Esophagus squamous epithelium (tissue), 5 donors: Measurements from ENCODE around the gene RIC8B. TPM values are rescaled to one million over a fixed set of nuclear protein-coding genes. Genes with fewer than 3 reads are reported as not detected.

Source experiments
- DNase-seq: peaks from one replicate; lab custom pipeline; 2025; lab: John Stamatoyannopoulos, UW
- H3K27ac ChIP-seq, 4 donors: fragments of 200-600 bp; sonication (generic); one replicate each; pipeline ENCODE4 v1.5.1; 2016 to 2019; ENCODE audit warnings: mild to moderate bottlenecking in 1 of 4
- H3K27me3 ChIP-seq, 4 donors: fragments of 200-600 bp; sonication (generic); 1 replicate in 3 of 4; 2 replicates in 1 of 4; pipeline versions ENCODE4 v1.5.1 to v1.6.0; 2017 to 2021; ENCODE audit warnings: antibody characterized with exemption in 1 of 4
- H3K36me3 ChIP-seq, 3 donors: fragments of 200-600 bp; sonication (generic); one replicate each; pipeline ENCODE4 v1.5.1; 2016 to 2019
- H3K4me1 ChIP-seq, 3 donors: fragments of 200-600 bp; sonication (generic); one replicate each; pipeline ENCODE4 v1.5.1; 2017 to 2019
- H3K4me3 ChIP-seq, 4 donors: fragments of 200-600 bp; sonication (generic); 1 replicate in 3 of 4; 2 replicates in 1 of 4; pipeline ENCODE4 v1.5.1; 2016 to 2019; ENCODE audit warnings: mild to moderate bottlenecking in 2 of 4, moderate library complexity in 1 of 4
- H3K9me3 ChIP-seq, 3 donors: fragments of 200-600 bp; sonication (generic); one replicate each; pipeline ENCODE4 v1.5.1; 2016 to 2019
- CTCF ChIP-seq, 6 experiments: fragments of 450-650 bp in 4 of 6; fragments of 200-600 bp in 2 of 6; sonication (generic) in 2 of 6; IDR thresholded peaks; one replicate each; pipeline ENCODE4 v1.5.1; 2016 to 2019; ENCODE audit warnings: antibody characterized with exemption in 6 of 6, mild to moderate bottlenecking in 4 of 6, moderate library complexity in 4 of 6
- POLR2A ChIP-seq, 4 donors: fragments of 450-650 bp; IDR thresholded peaks; one replicate each; pipeline ENCODE4 v1.6.1; 2017; ENCODE audit warnings: antibody characterized with exemption in 4 of 4, mild to moderate bottlenecking in 4 of 4, moderate library complexity in 3 of 4
- WGBS, 2 donors: methylation state at CpG; one replicate each; pipeline ENCODE4 v1.1.5; 2018; 5-methylcytosine and 5-hydroxymethylcytosine counted together
- intact Hi-C: fragments of 100-400 bp; cut with DNase I; formaldehyde crosslinking; loops from one replicate; pipeline ENCODE4 v1.15.0; 2022
- total RNA-seq, 4 donors: library from RNA; depleted of rRNA; stranded (reverse); fragments of >200 nt; gene quantifications; one replicate each; pipeline ENCODE4 v1.1.0, GENCODE V29; 2016
- donor health status: DM: yes; HTN: yes; CAD: no.

Gene RIC8B
- total RNA-seq, 4 donors from 2014 or later: 2.7 to 7.3 (median 5.0) TPM

- no peak for TF ChIP-seq POLR2A (IDR thresholded peaks at IDR 0.05)
- TF ChIP-seq CTCF (IDR thresholded peaks at IDR 0.05): no peak
- H3K27ac ChIP-seq: no peak overlapping the region
- no peaks in the 10 kb centered on the region for H3K4me1 ChIP-seq
- H3K4me3 ChIP-seq: no peak overlapping the region
- H3K27me3 ChIP-seq: no peaks in the 10 kb centered on the region
- peaks cover 0 to 93% (median 0%) of the 10 kb centered on the region in 3 donors for H3K36me3 ChIP-seq
- no peaks in the 10 kb centered on the region for H3K9me3 ChIP-seq
- no peak for DNase-seq
- intact Hi-C loops: no loop called here
- WGBS, 2 donors: 89 to 95% methylated on average over 1 of the region's 1 CpG
These were observed 108.9 kb downstream of the RIC8B start for GRCh38 chr12:106883426-106883825.

- no peak for TF ChIP-seq POLR2A (IDR thresholded peaks at IDR 0.05)
- no peak for TF ChIP-seq CTCF (IDR thresholded peaks at IDR 0.05)
- Histone ChIP-seq H3K36me3 (peaks cover 0 to 82% (median 0%) of the 10 kb centered on the region in 3 donors), H3K27me3 (no peaks in the 10 kb centered on the region), H3K4me3 (no peak overlapping the region), H3K4me1 (no peaks in the 10 kb centered on the region), H3K9me3 (no peaks in the 10 kb centered on the region), H3K27ac (no peak overlapping the region)
- intact Hi-C loops: no loop called here
- WGBS, 2 donors: 87 to 98% methylated on average over 3 of the region's 3 CpGs
- no peak for DNase-seq
These were observed 110.5 kb downstream of the RIC8B start for GRCh38 chr12:106885026-106885425.

GRCh38 chr12:106885541-106886249, 111.2 kb downstream of the RIC8B start:
- no peaks in the 10 kb centered on the region for H3K4me1 ChIP-seq
- no peaks in the 10 kb centered on the region for H3K9me3 ChIP-seq
- intact Hi-C loops: no loop called here
- no peak overlapping the region for H3K4me3 ChIP-seq
- no peaks in the 10 kb centered on the region for H3K27me3 ChIP-seq
- TF ChIP-seq POLR2A (IDR thresholded peaks at IDR 0.05) (no peak), CTCF (IDR thresholded peaks at IDR 0.05) (no peak)
- no peak overlapping the region for H3K27ac ChIP-seq
- H3K36me3 ChIP-seq: peaks cover 0 to 75% (median 0%) of the 10 kb centered on the region in 3 donors
- no peak for DNase-seq
- 88 to 98% methylated on average over 4 of the region's 4 CpGs for WGBS, 2 donors

GRCh38 chr12:106886932-106887331, 112.5 kb downstream of the RIC8B start:
- Histone ChIP-seq H3K27me3 (no peaks in the 10 kb centered on the region), H3K9me3 (no peaks in the 10 kb centered on the region), H3K4me3 (no peak overlapping the region), H3K27ac (no peak overlapping the region), H3K36me3 (peaks cover 0 to 65% (median 0%) of the 10 kb centered on the region in 3 donors), H3K4me1 (peaks cover 0 to under 1% (median 0%) of the 10 kb centered on the region in 3 donors)
- WGBS, 2 donors: 76 to 88% methylated on average over 2 of the region's 2 CpGs
- TF ChIP-seq CTCF (IDR thresholded peaks at IDR 0.05): no peak
- no peak for TF ChIP-seq POLR2A (IDR thresholded peaks at IDR 0.05)
- no peak for DNase-seq
- intact Hi-C loops: no loop called here

- no peak for DNase-seq
- Histone ChIP-seq H3K4me1 (peaks cover 0 to 6% (median 0%) of the 10 kb centered on the region in 3 donors), H3K27me3 (no peaks in the 10 kb centered on the region), H3K36me3 (peaks cover 0 to 50% (median 0%) of the 10 kb centered on the region in 3 donors), H3K9me3 (no peaks in the 10 kb centered on the region), H3K27ac (no peak overlapping the region), H3K4me3 (no peak overlapping the region)
- 91 to 96% methylated on average over 4 to 5 of the region's 5 CpGs for whole genome bisulfite sequencing, 2 donors
- TF ChIP-seq POLR2A (IDR thresholded peaks at IDR 0.05): no peak
- TF ChIP-seq CTCF (IDR thresholded peaks at IDR 0.05): no peak
- intact Hi-C loops: no loop called here
These were observed 114.0 kb downstream of the RIC8B start for GRCh38 chr12:106888348-106888970.
